Astrocyte of the hippocampus (primary cell): ENCODE results near the gene BCAS3.
A peak's percentile ranks its signal among the peaks of the same experiment; 100 is the strongest.
"Not testable (repeated sequence)": the region's sequence is repeated elsewhere in the genome, so short reads cannot be mapped to it uniquely, and the experiment has no call there.

Experiments
- DNase-seq: peaks from one replicate; pipeline ENCODE4 v3.0.0; 2011; ENCODE audit warnings: low read depth, low spot score

BCAS3 gene

DNA sequence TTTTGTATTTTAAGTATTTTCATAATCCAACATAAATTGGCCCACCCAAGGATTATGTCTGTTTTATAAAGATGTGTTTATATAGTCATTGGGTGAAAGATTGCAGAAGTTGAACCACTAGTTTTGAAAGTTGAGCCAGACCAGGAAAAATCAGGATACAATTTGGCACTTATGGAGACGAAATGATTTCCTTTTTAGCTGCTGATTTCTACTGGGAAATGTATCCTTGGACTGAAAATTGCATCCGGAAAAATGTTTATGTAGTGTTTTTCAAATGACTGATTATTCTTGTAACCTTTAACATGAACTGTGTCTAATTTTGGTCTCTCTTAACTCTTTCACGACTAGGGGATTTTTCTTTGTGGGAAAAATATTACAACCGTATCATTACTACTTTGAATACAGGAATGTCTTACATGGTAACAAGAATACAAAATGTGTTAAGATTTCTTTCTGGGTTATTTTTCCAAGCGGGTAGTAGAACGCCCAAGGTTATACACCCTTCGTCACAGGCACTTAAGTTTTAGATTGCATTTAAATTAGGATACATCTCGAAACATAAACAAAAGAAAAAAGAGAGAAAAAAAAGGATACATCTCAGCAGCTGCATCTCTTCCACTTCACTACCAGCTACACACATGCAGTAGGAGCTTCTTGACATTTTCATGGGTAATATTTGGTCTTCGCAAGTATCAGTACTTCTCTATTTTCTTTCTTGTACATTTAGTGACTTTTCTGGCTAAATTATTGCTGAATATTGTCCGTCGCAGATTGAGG, 449.0 kb downstream of the BCAS3 start:
- DNase-seq = no peak

DNA sequence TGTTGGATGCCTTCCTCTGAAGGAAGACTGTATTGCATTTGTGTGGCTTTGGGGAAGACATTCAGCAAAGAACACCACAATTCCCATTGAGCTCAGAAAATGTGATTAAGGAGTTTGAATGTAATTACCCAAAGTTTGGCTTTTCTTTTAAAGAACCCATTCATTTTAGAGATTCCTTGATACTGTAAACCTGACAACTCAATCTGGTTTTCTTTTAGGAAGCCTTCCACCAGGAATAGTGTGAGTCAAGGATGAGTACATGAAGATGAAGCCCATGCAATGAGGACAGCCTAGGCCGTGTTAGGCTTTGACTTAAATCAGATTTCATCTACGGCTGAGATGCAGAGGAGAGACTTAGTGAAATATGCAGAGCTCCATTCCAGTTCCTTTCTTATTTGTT, 450.3 kb downstream of the BCAS3 start:
- no peak for DNase-seq

DNA sequence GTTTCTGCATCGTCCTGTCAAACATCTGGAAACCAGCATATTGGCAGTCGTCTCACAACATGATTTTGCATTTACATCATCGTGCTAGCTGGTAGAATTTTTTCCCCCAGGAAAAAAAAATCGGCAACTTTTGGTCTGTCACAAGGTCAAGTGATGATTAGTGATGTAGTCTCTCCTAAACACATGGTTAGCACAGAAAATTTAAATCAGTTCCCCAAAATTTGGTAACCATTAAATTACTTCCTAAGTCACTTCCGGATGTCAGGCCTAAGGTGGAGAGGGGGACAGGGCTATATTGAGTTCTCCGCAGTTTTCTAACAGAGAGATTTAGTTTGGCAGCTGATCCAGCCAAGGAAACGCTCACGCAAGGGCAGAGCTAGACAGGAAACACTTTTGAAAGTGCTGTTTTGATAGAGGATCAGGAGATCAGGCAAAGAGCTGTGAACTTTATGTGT, 451.0 kb downstream of the BCAS3 start:
- no peak for DNase-seq

DNA sequence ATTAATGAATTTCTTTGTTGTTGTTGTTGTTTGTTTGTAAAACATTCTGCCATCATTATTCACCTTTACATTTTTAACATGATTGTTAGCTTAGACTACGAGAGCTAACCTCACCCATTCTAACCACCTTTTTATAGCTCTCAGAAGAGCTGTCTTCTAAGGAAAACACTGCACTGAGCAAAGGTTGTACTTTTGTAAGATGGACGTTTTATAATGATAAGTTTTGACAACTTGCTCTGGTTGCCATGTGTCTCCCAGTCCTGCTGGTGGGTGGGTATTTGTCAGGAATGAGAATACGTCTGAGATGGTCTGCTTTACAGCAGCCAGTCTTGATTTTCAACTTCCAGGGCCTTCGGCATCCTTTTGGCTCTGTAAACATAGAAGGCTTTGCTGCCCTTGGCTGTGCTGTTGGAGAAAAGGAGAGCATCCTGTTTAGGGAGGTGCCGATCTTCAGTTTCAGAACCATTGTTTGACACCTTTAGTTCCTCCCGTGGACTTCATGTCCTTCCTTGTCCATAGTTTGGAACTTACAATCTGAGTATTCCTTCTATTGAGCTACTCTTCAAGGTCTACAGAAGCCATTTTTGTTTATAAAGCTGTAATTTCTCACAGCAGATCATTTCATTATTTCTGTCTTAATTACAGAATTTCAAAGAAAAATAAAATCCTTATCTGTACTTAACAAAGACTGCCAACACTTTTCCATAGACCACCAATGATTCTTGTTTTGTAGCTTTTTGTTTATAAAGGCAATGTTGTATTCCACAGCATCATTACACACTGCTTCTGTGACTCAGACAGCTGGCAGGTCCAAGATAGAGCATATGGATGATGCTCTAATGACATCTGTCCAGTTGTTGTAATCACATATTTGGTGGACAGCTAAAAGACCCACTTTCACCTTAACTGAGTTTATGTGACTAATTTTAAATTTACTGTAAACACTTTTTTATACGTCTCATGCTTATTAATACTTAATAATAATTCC, 451.9 kb downstream of the BCAS3 start:
- DNase-seq = no peak

DNA sequence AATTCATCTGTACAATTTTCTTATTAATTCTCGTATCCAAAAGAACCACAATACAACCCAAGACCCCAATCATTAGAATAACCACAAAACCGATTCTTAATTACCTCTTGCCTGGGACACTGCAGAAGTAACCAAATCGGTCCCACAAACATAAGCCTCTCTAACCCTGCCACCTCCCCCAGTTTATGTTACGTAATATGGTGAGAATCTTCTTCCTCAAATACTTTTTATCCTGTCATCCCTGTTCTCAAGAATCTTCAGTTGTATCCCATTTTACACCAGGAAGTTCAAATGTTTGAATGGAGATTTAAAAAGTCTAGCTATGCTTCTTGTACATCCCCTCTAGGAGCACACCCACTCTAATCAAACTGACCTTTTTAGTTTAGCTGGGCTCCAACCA, 452.7 kb downstream of the BCAS3 start:
- DNase-seq = no peak

DNA sequence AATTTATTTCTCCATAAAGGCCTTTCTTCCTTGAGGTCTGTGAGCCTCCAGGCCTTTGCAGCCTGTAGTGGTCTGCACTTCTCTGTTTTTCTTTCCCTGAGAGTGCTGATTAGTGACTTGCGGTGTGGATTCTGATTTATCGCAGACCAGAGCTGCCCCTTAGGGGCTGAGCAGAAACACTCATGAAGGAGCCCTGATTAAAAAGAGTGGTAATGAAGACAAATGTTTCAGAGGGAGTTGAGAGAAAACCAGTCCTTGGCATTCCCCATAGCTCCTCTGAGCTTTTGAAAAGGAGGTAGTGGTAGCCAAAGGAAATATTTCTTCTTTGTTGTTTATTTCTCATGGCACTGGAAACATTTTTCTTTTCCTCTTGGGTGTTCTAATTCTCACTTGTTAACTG, 453.9 kb downstream of the BCAS3 start:
- peak; percentile 54 for DNase-seq

DNA sequence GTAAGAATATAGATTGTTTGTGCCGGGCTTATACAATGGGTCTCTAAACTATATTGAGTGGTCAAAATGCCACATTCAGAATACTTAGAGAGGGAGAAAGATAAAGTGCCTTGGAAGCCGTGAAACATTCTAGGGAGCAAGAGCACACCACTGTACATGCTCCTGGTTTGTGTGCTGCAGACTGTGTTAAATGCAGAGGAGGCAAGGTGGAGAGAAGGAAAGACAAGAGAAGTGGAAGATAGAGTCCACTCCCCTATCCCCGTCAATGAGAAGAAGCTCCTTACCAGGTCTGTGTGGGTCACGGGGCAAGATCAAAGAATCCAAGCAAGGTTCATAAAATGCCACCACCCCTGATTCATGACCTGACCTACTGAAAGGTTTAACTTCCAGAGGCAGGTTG, 454.9 kb downstream of the BCAS3 start:
- DNase-seq = peak; percentile 16

DNA sequence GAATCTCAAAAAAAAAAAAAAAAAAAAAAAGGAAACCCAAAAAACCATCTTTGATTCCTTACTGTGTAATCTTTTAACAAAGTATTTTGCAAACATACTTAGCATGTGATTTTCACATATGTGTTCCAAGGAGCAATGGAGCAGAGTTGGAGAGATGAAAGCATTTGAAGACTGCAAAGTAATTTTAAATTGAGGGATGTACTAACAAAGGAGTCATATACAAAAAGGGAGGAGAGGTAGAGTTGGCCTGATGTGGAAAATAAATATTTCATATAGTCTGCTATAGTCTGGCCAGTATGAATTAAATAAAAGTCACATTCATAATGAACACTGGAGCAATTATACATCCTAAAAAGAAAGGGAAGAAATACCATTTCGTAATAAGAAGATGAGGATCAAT, 456.2 kb downstream of the BCAS3 start:
- no peak for DNase-seq

DNA sequence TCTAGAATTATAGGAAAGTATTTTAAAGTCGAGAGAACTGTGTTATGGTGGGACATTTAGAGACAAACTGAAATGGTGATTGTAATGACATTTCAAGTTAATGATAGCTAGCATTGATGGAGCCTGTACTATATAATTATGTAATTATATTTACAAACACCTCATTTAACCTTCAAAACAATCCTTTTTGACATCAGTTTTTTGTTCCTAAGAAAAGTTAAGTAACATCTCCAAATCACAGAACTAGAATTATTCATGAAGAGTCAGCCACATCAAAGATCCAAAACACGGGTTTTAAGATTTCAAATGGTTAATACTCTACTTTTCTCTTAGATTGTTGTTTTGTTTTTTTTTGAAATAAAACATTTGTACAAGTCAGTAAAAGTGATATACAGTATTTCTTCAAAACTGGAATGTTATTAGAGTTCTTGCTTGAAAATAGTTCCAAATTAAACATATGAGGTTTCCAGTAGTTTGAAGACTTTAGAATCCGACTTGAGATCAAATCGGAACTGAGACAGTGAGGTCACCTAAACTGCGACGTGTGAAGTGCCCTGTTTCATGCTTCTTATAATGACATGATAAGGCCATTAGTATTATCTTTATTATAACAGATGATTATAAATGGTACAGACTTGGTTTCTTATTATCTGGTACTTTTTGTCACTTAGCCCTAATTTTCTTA, 457.0 kb downstream of the BCAS3 start:
- DNase-seq = no peak

DNA sequence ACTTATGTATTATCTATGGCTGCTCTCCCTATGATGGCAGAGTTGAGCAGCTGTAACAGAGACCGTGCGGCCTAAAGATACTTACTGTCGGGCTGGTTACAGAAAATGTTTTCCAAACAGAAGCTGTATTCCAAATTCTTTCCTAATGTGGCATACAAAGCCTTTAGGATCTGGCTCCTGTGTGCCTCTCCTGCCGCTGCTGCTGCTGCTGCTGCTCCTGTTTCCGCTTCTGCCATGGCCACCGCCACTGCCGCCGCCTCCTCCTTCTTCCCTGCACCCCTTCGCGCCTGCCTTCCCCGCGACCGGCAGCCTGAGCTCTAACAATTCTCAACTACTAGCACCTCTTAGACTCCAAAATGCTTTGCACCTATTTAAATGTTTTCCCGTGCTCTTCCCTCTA, 458.1 kb downstream of the BCAS3 start:
- no peak for DNase-seq

DNA sequence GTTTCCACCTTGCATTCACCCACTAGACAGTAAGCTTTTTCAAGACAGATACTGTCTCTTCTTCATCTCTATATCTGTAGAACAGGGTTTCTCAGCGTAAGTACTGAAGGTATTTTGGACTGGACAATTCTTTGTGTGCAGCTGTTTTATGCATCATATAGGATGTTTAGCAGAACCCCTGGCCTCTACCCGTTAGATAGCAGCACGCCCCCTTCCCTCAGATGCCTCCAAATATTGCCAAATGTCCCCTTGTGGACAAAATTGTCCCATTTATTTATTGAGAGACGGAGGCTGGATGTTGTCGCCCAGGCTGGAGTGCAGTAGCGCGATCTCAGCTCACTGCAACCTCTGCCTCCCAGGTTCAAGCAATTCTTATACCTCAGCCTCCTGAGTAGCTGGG, 458.6 kb downstream of the BCAS3 start:
- no peak for DNase-seq

DNA sequence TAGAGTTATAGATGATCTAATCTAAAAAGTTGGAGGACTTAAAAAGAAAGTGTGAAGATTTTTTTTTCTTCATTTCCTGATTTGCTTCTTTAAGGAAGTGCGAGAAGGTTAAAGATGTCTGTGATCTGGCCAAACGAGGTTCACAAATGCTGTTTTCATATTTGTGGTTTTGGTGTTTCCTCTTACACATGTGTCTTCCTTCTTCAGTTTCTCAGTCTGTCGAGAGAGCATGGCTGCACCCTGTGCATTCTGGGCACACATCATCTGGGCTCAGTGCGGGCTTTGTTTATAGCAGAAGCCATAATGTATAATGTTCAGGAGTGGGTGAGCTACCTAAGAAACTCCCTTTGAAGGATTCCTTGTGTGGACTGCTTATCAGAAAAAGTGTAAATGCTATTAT, 461.6 kb downstream of the BCAS3 start:
- peak; percentile 24 for DNase-seq

DNA sequence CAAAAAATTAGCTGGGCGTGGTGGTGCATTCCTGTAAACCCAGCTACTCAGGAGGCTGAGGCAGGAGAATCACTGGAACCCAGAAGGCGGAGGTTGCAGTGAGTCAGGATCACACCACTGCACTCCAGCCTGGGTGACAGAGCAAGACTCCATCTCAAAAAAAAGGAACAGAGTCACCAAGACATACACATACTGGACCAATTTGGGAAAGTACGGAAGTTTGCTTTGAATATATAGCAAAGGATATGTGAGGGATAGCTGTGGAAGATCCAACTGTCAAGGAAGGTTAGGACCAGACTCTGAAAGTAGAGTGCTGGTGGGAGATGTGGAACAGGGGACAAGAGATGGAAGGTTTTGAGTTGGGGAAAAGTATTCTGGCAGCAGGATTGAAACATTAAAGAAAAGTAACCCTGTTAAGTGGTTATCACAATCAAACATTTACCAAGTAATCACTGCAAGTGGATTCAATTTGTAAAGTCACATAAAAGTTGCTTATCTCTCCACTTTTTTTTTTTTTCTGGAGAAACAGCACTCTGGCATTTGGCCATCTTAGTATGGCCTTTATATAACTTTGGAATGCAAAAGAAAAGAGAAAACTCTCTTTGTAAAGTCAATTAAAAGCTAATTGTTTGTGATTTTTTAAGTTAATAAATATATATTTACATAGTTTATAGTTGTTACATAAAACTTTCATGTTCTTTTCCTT, 462.6 kb downstream of the BCAS3 start:
- DNase-seq = no peak

DNA sequence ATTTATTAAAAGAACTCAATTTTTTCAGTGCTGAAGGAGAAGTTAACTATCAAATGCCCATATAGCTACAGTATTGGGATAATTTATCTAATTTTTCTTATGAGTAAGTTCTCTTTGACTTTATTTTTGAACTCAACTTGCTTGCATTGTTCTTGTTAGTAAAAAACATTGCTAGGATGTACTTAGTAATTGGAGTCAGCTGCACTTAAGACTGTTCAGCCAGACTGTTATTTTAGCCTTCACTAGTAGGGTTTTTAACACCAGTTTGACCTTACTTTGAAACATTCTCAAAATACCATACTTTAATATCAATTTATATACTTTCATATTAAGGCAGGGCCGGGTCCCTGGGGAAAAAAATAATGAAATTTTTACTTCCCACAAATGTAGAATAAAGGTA, 465.4 kb downstream of the BCAS3 start:
- no peak for DNase-seq

DNA sequence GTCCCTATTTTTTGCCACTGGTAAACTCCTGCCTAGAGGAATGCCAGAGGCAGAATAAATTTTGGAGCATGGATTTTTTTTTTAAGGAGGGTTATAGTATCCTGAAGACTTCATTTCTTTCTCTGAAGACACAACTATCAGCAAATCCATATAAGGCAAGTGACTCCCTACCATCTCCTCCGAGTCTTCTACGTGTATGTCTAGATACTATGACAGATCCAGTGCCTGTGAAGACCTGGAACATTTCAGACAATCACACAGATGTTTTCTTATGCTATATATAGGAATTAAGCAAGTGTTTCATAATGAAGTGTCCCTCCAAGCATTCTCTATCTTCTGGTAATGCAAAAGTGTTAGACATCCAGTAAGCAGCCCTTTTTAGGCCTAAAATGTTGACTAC, 466.5 kb downstream of the BCAS3 start:
- DNase-seq = no peak

DNA sequence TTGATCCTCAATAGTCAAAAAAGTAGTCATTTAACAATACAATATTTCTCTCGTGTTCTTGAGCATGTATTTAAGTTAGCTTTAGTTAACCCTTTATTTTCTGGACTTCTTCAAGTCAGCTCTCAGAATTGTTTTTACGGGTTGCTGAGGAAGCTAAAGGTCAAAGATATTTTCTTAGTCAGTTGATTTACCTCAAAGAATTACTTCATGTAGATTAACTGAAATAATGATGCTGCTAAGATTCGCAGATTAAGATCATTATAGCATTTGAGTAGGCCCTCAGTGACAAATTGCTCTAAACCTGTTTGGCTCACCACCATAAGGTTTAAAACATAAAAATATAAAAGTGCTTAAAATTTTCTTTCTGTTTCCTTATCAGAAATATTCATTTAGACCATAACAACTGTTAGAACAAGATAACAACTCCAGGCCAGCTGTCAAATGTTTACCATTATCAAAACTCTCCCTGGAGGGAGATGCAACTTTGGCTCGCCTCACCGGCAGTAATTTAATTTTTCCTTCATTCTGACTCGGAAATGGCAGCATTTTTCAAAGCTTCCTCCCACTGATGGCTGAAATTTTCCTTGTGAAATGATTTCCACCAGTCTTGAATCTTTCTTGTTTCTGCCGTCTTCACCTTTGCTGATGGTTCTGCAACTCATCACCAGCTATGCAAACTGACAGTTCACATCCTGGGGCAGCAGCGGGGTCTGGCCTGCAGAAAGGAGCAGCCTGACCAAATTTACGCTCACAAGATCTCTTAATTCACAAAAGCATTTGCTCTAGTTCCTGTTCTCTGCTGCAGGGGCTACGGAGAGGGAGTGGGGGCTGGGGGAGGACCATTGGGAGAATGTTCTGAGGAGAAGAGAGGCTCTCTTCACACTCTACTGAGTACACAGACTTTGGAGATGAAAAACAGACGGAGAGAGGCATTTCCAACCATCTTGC, 467.2 kb downstream of the BCAS3 start:
- DNase-seq = no peak

DNA sequence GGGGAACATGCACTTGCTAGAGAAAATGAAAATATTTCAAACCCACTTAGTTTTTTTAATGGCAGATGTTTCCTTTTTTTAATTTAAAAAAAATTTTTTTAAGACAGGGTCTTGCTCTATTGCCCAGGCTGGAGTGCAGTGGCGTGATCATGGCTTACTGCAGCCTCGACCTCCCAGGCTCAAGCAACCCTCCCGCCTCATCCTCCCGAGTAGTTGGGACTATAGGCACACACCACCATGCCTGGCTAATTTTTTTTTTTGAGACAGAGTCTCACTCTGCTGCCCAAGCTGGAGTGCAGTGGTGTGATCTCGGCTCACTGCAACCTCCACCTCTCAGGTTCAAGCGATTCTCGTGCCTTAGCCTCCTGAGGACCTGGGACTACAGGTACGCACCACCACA, 469.2 kb downstream of the BCAS3 start:
- DNase-seq = not testable (repeated sequence)

DNA sequence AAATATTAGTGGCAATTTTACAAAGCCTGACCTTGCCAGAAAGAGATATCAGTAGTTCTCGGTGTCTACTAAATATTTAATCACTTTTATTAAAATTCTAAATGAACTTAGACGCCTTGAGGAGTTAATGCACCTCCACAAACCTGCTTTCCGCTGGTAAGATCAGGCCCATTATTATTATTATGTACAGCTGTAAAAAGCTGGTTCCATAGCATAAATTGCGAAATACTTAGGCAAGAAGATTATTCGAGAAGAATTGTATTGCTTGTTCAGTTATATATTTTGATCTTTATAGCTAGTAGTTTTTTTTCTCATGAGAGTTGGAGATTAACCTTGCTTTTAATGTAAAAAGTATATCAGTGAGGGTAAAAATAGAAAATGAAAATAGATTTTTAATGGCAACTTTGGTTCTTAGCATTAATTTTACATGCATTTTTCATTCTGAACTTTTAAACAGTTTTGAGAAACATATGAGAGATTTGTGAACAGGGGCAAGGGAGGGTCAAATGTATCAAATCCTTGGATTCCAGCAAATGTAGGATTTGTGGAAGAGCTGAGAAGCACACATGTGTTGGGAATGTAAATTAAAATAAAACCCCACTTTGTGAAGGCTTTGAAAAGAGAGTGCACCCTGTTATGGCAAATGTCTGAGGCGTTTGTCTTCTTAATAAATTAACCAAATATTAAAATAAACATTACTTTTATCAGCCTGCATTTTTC, 471.6 kb downstream of the BCAS3 start:
- no peak for DNase-seq

DNA sequence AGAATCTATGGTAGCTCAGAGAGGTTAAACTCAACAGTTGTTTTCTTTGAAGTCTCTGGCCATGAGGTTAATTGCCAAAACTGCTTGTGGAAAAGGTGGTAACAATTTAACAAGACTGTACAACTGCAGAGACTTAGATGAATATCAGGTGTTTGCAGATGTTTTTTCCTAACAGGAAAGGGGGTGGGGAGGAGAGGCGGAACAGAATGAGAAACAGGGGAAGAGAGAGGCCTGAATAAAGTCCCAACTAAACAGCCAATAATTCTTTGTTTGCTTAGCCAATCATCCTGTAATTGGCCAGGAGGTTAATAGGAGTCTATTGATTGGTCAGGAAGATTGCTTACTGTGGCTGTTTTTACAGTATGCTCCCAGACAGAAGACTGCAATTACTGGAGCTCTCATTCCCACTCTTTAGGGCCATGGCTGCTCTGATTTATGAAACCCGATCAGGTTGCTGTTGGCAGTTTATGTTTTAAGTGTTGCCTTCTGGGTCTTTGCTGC, 472.3 kb downstream of the BCAS3 start:
- DNase-seq = no peak
